HG03103 (cell line): ENCODE results near the gene GBA3.

Experiments
- ATAC-seq: cut with Tn5 transposase; IDR thresholded peaks from one replicate; pipeline ENCODE4 v1.9.1; 2021; ENCODE audit warnings: low read depth; ENCODE audit not compliant: unreplicated experiment

GBA3 gene

DNA sequence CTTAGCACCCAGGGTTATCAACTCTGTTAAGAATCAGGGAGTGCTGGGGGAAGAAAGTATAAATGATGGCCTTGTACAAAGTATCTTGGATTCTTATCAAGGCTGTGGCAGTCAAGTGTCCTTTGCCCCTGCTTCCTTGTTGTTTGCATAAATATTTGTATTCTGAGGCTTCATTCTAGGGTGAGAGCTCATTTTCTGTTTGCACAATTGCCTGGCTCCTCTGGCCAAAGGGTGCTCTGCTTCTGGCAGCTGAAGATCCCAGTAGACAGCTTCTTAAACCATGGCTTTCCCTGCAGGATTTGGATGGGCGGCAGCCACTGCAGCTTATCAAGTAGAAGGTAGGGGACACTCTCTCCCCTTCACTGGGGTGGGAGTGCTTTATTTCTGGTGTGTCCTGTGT is at the start of gene GBA3:
GBA3 (plus strand) TSS at position 202 of the 400 bp plus-strand sequence.
- ATAC-seq, result no peak

DNA sequence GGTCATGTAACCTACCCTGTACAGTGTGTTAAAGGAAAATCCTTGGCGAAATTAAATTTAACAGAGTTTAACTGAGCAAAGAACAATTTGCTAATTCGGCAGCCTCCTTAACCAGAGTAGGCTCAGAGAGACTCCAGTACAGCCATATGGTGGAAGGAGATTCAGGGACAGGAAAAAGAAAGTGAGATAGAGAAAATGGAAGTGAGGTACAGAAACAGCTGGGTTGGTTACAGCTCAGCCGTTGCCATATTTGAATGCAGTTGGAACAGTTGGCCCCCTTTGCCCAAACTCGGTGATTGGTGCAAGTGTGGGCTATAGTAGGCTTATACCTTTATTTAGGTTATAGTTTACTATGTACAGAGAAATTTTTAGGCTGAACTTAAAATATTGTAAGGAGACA is 48.8 kb upstream of the GBA3 start:
- no peak for ATAC-seq

DNA sequence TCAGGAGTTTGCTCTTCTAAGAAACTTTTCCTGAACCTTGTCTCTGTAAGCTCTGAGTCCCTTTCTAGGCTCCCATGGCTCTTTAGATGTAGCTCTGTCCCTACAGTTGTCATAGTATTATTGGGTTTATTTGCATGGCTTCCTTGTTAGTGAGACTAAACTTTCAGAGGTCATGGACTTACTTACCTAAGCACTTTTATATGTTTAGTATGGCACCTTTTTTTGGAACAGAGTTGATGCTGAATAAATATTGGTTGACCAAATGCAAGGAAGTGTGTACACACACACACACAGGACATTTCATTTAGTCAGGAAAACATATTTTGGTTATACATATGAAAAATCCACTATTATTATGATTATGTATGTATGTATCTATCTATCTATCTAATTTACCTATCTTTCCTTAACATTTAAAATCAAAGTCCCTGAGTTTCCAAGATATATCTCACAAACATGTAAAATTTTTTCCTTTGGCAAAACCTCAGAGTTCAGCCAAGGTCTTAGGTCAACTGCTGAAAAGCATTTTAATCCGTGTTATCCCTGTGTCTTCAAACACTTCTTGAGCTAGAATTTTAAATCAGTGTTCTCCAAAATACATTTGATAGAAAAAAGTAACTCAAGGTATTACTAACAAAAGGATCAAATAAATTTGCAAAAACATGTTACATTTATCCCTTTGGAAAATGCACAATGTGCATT is 47.1 kb upstream of the GBA3 start:
- ATAC-seq, result no peak

DNA sequence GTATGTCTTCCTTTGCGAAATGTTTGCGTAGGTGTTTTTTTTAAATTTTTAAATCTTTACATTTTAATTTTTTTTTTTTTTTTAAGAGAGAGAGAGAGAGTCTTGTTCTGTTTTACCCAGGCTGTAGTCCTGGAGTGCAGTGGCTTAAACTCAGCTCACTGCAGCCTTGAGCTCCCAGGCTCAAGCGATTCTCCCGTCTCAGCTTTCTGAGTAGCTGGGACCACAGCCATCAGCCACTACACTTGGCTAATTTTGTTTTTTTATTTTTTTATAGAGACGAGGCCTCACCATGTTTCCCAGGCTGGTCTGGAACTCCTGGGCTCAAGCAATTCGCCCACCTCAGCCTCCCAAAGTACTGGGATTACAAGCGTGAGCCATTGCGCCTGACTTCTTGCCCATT is 43.7 kb upstream of the GBA3 start:
- no peak for ATAC-seq

DNA sequence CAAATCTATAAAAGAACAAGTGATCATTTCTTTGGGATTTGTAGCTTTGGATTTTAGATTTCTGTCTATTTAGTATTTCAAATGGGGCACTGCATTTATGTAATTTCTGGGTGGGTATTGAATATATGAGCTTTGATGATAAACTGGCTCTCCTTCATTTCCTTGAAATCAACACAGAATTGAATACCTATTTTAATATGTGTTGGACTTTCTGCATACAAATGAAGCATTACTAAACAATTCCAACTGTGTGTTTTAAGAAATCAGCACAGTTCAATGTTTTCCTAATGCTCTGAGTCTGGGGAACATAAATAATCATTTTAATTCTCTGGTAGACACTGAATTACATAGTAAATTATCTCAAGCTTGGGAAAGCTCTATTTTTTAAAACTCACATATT is 42.0 kb upstream of the GBA3 start:
- no peak for ATAC-seq

DNA sequence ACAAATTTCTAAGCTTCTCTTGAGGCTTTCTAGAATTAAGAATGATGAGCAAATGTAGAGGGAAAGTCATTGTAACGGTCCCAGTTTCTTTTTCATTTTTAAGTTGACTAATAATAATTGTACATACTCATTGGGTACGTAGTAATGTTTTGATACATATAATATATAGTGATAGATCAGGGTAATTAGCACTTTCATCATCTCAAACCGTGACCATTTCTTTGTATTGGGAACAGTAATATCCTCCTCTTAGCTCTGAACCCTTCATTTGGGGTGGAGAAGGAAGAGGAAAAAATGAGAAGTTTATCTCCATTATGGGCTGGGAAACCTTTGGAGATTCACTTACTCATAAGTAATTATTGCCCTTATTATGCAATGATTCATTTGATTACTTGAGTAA is 39.0 kb upstream of the GBA3 start:
- ATAC-seq, result no peak

DNA sequence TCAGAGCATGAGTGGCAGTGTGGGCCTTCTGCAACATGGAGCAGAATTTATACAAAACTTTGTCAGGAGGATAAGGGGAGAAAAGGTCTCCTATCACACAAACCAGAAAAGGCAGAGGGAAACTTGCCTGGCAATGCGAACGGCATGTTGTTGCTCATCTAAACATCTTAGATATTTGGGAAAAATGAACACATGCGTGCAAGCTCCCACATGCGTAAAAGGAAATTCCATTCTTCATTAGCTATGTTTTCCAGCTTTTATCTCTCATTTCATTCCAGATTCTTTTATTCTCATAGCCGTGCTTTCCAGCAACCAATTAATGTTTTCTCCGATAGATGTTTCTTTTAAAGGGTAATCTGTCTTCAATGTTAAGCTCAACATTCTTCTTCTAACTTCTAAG is 31.3 kb upstream of the GBA3 start:
- no peak for ATAC-seq

DNA sequence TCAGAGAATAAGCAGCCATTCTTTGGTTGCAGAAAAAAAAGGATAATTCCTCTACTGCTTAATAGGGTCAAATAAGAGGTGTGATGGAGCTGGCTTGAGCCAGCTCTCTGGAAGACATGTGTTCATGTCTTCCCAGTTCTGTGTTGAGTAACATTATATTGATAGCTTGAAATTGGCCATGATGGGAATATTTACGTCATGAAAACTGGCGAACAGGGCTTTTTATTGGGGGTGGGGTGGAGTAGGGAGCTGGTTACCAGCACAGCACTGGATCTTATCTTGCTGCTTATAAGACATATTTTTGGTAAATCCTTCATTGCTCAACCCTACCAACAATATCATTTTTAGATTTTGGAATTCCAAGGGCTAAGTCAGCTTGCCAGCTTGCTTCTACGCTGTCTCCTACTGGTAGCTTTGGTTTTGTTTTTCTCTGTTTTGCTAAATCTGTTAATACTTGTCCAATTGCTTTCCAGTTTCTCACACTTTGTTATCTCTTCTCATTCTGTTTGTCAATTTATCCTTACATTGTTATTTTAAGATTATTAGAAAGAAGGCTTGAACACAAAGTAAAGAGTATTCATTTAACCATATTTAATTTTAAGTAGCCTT is 25.3 kb upstream of the GBA3 start:
- ATAC-seq, result no peak

DNA sequence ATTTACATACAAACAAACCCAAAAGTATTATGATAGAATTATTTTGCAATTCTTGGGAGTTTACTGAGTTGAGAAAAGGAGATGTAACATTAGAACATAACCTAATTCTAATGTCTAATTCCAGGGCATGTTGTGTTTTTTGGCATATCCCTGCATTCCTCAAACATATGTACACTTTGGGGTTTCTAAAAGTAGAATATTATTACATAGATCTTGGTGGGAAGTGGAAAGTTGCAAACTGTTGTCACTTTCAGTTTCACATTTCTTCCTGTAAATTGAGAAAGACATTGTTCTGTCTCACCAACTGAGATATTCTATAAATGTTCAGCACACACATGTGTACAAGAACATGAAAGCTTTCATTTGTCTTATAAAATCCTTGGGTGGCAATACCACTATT is 24.4 kb upstream of the GBA3 start:
- ATAC-seq, result no peak

DNA sequence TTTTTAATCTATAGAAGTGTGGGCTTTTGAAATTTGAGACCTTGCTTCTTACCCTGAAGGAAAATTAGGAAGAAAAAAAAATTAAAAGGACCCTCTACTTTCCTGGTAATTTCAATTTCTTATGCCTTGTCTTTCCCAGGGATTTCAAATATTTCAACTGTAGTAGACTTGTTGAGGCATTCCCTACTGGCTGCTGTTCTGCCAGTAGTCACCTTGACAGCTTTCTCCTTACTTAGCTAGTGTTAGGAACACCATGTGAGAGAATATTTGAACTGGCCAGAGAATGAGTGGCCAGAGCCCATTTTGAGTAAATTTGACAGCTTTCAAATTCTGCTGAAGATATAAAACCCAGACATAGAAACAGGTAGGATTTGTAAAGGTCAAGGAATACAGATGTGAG is 24.0 kb upstream of the GBA3 start:
- no peak for ATAC-seq

DNA sequence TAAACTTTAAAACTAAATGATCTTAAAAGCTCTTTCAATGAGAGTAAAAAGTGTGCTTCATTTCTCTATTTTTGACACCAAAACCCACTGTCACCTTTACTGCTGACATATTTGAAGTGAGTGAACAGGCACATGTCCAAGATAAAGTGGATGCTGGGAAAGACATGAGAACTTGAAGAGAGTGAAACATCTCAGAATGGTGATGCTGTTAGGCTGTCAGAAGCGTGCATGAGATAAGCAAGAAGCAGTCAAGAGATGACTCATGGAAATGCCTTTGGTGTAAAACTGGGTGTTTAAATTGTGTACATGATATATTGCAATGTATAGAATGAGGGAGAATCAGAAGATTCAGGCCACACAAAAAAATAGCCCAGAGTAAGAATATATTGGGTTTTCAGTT is 21.8 kb upstream of the GBA3 start:
- no peak for ATAC-seq

DNA sequence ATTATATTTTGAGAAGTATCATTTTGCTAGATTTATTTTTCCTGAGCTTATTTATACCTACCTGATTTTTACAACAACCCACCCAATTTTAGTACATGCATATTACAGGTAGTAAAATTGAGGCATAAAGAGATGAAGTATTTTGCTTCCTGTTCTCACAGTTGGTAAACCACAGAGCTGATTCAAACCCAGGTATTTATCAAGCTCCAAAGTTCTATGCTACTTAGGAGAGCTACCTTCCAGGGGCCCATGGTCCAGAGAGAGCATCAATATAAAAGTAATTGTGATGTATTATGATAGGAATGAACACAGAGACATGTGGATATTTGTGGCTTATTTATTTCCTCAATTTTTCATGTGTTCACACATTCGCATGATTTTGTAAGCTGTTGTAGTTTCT is 20.2 kb upstream of the GBA3 start:
- no peak for ATAC-seq

DNA sequence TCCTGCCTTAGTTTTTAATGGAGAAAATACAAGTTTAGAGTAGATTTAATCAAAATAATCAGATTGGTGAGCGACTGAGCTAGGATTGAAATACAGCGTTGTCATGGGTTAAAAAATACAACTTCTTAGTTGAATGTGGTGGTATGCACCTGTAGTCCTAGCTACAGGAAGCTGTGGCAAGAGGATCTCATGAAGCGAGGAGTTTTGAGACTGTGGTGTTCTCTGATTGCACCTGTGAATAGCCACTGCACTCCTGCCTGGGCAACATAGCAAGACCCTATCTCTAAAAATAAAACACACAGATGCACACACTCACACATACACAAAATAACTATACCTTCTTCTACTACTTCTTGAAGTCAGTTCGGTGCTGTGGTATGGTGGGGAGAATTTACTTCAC is 19.8 kb upstream of the GBA3 start:
- no peak for ATAC-seq

DNA sequence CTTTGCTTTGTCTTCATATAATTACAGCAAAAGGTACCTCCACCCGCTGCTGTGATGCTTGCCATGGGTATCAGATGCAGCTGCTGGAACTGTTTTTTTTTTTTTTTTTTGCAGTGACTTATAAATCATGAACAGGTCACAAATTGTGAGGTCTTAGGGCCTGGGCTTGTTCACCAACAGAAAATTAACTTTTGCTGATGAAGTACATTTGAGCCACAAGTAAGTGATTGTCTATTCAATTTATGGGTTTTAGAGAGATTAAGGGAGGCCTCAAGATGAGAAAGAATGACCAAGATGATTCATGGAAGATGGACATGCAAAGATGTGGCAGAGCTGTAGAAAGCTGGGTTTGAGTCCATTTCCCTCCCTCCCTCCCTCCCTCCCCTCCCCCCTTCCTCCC is 18.0 kb upstream of the GBA3 start:
- no peak for ATAC-seq

DNA sequence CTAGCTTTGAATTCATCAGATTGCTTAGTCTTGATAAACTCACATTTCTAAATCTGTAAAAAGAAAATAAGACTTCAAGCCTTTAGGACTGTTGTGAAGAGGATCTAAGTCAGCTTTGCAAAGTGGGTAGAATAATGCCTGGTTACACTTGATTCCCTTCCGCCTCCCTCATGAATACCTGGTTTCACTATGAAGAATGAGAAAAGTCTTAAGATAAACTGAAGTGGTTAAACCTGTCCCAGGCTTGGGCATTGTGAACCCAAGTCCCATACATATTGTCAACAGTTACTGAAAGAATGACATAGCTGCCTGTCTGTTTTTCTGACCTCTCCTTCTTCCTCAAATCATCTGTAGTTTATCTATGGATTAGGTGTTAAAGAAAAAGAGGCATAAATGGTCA is 16.7 kb upstream of the GBA3 start:
- ATAC-seq, result peak; percentile 77

DNA sequence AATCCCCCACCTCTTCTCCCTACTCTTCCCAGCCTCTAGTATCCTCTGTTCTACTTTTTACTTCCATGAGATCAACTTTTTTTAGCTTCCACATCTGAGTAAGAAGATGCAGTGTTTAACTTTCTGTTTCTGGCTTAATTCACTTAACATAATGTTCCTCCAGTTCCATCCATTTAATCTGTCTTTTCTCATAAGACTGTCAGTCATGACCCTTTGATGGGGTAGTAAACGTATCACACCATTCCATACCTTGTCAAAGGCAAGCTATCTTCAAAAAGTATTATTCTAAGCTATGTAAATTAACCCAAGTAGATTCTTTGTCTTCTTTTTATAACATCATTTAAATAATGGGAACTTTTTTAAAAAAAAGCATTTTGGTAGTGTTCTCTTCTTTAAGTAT is 15.0 kb upstream of the GBA3 start:
- ATAC-seq, result no peak

DNA sequence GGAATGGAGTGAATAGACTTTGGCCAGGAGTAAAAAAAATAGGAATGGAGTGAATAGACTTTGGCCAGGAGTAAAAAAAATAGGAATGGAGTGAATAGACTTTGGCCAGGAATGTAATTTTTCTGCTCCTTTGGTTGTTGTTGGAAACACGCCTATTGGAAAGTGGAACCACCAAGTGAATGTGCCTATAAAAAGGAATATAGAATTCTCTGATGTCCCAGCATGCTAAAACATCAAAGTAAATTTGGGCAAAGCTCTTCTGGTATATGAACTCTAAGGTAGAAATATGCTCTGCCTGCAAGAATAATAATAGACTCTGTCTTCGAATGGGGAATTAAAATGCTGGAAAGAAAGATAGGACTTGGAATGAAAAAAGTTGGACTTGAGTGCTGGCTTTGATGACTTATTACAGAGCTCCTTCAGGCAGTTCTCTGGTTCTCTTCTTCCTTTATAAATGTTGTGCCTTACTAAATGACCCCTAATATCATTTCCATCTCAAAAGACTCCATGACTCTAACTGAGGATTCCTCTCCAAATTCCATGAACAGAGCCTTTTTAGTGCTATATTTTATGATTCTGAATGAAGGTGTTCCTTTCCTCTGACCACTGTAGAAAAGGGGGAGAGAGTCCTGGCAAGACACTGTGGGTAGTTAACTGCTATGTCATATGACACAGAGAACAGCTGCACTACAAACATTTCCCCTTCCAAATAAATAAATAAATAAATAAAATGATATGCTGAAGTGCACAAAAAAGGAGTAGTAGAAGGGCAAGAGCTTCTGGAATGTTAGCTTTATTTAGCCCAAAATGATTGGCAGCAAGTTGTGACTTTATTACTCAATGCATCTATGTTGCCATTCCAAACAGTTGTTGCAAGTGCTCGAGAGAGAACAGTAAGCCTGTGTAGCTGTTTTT is 13.5 kb upstream of the GBA3 start:
- no peak for ATAC-seq

DNA sequence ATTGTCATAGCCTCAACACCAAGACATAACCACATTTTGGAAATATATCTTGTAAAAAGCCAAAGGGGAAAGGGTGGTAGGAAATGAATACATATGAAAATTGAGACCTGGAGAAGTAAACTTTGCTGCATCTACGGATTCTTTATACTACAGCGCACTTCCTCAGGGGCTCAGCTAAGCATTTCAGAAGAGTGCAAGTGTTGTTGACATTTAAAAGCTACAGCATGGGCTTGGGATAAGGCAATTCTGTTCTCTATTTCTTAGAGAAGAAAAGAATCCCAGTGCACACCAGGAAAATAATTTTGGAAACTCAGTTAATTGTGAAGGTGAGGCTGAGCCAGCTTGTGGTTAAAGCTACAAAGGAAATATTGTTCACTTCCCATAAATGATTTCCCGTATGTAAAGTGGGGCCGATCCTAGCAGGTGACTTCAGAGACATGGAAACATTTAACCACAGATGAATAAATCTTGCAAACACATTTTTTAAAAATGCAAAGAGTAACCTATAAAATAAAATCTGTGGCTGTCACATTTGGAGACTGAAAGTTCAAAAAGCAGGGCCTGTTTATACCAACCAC is 12.6 kb upstream of the GBA3 start:
- no peak for ATAC-seq

DNA sequence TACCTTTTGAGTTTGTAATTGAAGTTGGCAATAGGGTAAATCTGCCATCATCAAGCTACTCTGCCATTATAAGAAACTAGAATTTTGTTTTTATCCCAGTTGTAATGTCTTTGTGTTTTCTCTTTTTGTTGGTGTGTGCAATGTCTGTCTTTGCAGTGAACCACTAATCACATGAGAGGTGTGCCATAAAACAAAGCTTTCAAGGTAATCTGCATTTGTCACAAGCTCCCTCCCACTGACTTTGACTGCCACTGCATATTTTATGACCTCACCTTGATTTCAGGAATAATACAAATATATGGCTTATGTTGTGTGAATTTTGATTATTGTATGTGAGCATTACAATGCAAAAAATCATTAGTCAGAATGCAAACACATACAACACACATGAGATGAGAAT is 9.0 kb upstream of the GBA3 start:
- ATAC-seq, result no peak

DNA sequence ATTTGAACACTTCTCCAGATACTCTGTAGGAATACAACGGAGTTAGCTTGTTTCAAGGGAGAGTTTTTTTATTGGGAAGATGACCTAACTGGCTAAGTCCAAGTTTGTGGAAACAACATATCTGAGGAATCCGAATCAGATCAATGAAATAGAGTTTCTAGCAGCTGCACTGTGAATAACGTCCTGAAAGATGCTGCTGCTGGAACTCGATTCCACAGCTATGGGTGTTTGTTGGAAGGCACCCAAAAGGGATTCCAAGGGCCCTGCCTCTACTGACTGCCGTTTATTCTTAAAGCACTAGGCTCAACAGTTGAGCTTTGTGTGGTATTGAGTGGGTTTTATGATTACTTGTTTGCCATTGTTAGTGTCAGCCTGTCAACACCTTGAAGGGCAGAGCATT is 6.6 kb upstream of the GBA3 start:
- no peak for ATAC-seq

DNA sequence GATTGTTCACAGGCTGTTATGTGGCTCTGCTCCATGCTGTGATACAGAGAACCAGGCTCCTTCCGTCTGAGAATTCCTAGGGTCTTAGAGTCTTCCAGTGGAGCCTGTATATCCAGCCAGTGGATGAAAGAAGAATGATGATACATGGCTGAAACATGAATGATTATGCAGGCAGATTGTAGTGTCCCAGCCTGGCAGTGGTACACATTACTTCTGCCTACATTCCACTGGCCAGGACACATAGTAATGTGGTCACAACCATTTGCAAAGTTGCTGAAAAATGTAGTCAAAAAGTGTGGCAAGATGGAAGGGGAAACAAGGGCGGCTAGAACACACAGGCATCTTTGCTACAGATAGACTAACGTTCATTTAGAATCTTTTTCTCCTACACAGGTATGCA is 4.5 kb upstream of the GBA3 start:
- no peak for ATAC-seq
